Astrocyte of the spinal cord (primary cell): ENCODE measurements around the gene PUSL1.

ENCODE experiments used
- DNase-seq: peaks from one replicate; pipeline ENCODE4 v3.0.0; 2011; ENCODE audit warnings: low read depth, low spot score
- H3K4me3 ChIP-seq: 2 replicates; pipeline ENCODE4 v1.5.1; 2011; ENCODE audit warnings: low read depth, mild to moderate bottlenecking, low read length, moderate library complexity
- in situ Hi-C: cut with HindIII; loops from 2 replicates; pipeline ENCODE4 v1.10.0; 2017; ENCODE audit warnings: low sequenced_read_pairs
- TF ChIP-seq, protein P1 (sequence below): IDR thresholded peaks from 2 replicates; pipeline ENCODE4 v1.5.1; 2012; ENCODE audit warnings: low read depth, mild to moderate bottlenecking, low read length, inconsistent platforms

Gene PUSL1

GRCh38 chr1:1294250-1294890, 14.0 kb upstream of the PUSL1 start:
- DNase-seq: no peak
- in situ Hi-C loops: no loop called here
- TF ChIP-seq, protein P1, sequence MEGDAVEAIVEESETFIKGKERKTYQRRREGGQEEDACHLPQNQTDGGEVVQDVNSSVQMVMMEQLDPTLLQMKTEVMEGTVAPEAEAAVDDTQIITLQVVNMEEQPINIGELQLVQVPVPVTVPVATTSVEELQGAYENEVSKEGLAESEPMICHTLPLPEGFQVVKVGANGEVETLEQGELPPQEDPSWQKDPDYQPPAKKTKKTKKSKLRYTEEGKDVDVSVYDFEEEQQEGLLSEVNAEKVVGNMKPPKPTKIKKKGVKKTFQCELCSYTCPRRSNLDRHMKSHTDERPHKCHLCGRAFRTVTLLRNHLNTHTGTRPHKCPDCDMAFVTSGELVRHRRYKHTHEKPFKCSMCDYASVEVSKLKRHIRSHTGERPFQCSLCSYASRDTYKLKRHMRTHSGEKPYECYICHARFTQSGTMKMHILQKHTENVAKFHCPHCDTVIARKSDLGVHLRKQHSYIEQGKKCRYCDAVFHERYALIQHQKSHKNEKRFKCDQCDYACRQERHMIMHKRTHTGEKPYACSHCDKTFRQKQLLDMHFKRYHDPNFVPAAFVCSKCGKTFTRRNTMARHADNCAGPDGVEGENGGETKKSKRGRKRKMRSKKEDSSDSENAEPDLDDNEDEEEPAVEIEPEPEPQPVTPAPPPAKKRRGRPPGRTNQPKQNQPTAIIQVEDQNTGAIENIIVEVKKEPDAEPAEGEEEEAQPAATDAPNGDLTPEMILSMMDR: no peak
- H3K4me3 ChIP-seq: no peak overlapping the region

DNA sequence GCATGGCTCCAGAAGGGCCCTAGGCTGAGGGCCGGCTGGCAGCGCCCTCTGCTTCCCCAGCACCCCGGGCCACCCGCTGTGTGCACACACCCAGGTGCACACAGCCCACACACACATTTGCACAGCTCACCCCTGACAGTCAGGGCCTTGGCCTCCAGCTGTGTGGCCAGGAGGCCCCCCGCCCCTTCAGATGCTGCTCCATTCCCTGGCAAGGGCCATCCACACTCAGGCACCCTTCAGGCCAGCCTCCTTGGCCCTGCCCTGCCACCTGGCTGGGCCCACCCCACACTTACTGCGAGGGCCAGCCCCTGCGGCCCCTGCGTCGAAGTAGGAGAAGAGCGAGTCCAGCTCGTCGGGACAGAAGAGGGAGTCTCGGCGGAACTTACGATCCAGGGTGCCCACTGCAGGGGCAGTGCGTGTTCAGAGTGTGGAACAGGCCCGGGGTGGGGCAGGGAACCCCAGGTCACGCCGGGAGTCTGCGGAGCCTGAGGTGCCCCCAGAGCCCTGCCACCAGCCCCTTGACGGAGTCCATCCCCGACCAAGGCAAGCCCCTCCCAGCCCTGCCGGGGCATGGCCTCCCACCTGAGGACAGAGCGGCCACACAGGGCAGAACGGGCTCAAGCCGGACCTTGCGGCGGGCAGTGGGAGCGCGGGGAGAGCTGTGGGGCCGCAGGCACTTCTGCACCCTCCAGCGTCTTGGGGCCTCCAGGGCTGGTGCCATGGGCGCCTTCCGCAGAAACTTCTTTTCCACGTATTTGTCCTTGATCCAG, 13.1 kb upstream of the PUSL1 start:
- no peak for DNase-seq
- H3K4me3 ChIP-seq: no peak overlapping the region
- in situ Hi-C loops: no loop called here
- TF ChIP-seq, protein P1: no peak

GRCh38 chr1:1296070-1297061, 12.0 kb upstream of the PUSL1 start:
- in situ Hi-C loops: no loop called here
- DNase-seq: no peak
- TF ChIP-seq, protein P1: no peak
- no peak overlapping the region for H3K4me3 ChIP-seq

GRCh38 chr1:1297802-1298424, 10.5 kb upstream of the PUSL1 start:
- in situ Hi-C loops: no loop called here
- H3K4me3 ChIP-seq: no peak overlapping the region
- TF ChIP-seq, protein P1: no peak
- no peak for DNase-seq

GRCh38 chr1:1298861-1299685, 9.3 kb upstream of the PUSL1 start:
- in situ Hi-C loops: no loop called here
- H3K4me3 ChIP-seq: no peak overlapping the region

More at GRCh38 chr1:1298861-1299685, 9.3 kb upstream of the PUSL1 start:
- DNase-seq: no peak
- TF ChIP-seq, protein P1: no peak
